ENCODE data around the gene CASK.

CASK gene

GRCh38 chrX:41470706-41471105 lies 452.6 kb downstream of the CASK start:
- DNase-seq (ENCODE audit: low read depth): no peak

DNA sequence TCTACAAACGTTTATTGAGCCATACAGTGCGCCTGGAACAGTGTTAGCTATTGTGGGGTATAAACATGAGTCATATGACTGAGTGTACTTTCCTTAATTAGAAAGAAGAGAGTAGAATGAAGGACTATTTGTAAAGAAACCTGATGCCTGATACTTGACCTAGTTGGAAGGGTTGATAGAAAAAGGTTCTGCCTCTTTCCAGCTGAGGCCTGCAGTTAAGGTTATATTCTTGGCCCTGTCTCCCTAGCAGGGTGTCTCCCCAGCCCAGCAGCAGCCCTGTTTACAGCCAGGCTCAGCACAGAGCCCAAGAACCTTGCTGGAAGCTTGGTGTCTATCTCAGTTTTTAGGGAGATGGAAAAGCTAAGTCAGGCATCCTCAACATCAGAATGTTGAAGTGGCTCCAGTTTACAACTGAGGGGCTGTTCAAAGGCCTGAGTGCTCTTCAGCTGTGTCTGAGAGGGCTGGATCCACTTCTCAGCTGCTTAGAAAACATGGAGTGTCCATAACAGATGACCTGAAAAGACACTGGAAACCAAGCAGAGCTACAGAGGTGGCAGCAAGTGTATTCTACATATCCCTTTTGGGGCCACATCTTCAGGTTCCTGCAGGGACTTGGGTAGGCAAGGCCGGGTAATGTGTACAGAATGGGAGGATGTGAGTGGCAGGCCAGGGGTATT lies 454.6 kb downstream of the CASK start:
- DNase-seq (ENCODE audit: low read depth): no peak

Data from stimulated activated CD8-positive, alpha-beta memory T cell treated with anti-CD3 and anti-CD28 coated beads, Interleukin-7, amount 100 ng/mL, for 24 hours (primary cell).